ENCODE results near the gene HSPB9.
A peak's percentile ranks its signal among the peaks of the same experiment; 100 is the strongest.

HSPB9 gene

GRCh38 chr17:42104264-42104663 lies 18.3 kb upstream of the HSPB9 start:
- DNase-seq (ENCODE audit: insufficient read length) = no peak
- no peak for FAIRE-seq
- no peak for TF ChIP-seq POLR2A (IDR thresholded peaks at IDR 0.05; ENCODE audit: low read depth, low read length)
- no peak for TF ChIP-seq TAF1 (IDR thresholded peaks at IDR 0.05; ENCODE audit: borderline replicate concordance, low read depth, low read length)
- TF ChIP-seq POLR2AphosphoS5 (IDR thresholded peaks at IDR 0.05; ENCODE audit: low read depth, low read length) = no peak

GRCh38 chr17:42106009-42106408 lies 16.6 kb upstream of the HSPB9 start:
- FAIRE-seq (no peak), DNase-seq (ENCODE audit: insufficient read length) (no peak)
- no peak for TF ChIP-seq TAF1 (IDR thresholded peaks at IDR 0.05; ENCODE audit: borderline replicate concordance, low read depth, low read length)
- TF ChIP-seq POLR2A (IDR thresholded peaks at IDR 0.05; ENCODE audit: low read depth, low read length) = no peak
- TF ChIP-seq POLR2AphosphoS5 (IDR thresholded peaks at IDR 0.05; ENCODE audit: low read depth, low read length) = no peak

GRCh38 chr17:42107124-42107523 lies 15.5 kb upstream of the HSPB9 start:
- FAIRE-seq = no peak
- DNase-seq (ENCODE audit: insufficient read length) = no peak
- TF ChIP-seq POLR2AphosphoS5 (IDR thresholded peaks at IDR 0.05; ENCODE audit: low read depth, low read length) (no peak), TAF1 (IDR thresholded peaks at IDR 0.05; ENCODE audit: borderline replicate concordance, low read depth, low read length) (no peak), POLR2A (IDR thresholded peaks at IDR 0.05; ENCODE audit: low read depth, low read length) (no peak)

DNA sequence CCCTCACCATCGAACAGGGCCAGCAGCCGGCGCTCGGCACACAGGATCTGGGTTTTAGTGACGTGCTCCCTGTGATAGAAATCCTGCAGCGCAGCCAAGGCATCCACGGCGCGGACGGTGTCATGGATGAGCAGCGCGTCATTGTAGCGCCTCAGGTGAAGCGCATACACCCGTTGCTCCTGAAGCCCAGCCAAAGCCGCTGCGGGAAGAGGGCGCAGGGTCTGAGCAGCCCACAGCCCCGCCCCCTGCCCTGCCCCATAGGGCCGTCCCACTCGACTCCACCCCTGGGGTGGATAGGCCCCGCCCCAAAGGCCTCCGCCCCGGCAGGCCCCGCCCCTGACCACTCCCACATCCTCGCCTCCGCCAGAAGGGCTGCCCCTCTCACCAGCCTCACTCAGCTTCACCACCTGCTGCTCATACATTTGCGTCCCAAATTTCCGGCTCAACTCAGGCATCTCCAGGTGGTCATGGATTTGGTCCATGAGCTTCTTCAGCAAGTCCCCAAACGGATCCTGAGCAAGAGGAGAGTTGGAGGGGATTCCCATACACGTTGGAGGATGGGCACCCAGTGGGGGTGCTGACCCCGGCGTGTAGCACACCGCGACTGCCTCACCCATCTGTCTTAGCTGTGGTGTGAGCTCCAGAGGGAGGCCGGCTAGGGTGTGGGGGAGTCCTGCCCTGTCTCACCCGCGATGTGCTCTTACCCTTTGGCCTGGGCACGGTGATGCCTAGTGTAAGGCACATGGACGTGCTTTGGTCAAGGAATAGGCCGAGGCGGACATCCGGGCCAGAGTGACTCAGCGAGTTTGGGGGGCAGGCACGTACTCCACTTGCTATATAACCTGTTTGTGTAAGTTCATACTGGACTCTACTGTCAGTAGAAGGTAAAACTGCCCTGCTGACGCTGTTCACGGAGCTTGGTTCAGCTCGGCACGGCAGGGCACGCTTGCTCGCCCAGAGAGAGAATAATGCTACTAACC lies 14.7 kb upstream of the HSPB9 start:
- TF ChIP-seq TAF1 (IDR thresholded peaks at IDR 0.05; ENCODE audit: borderline replicate concordance, low read depth, low read length) (no peak), POLR2A (IDR thresholded peaks at IDR 0.05; ENCODE audit: low read depth, low read length) (no peak), POLR2AphosphoS5 (IDR thresholded peaks at IDR 0.05; ENCODE audit: low read depth, low read length) (no peak)
- DNase-seq (ENCODE audit: insufficient read length) (peak; percentile 99), FAIRE-seq (peak; percentile 70)

DNA sequence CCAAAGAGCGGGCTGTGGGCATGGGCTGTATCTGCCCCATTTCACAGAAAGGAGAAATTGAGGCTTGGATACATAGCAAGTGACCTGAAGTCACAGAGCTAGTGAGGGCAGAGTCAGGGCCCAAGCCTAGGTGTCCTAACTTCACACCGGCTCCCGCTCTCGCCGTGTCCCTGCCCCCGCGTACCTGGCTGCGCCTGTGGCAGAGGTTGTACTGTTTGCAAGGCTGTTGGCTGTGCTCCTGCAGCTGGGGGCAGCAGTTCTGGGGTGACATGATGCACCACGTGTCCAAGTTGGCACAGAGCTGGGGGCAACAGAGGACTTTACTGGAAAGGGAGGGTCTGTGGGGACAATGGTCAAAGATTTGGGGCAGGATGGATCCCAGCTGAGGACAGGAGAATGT lies 13.5 kb upstream of the HSPB9 start:
- DNase-seq (ENCODE audit: insufficient read length) (no peak), FAIRE-seq (no peak)
- no peak for TF ChIP-seq TAF1 (IDR thresholded peaks at IDR 0.05; ENCODE audit: borderline replicate concordance, low read depth, low read length)

DNA sequence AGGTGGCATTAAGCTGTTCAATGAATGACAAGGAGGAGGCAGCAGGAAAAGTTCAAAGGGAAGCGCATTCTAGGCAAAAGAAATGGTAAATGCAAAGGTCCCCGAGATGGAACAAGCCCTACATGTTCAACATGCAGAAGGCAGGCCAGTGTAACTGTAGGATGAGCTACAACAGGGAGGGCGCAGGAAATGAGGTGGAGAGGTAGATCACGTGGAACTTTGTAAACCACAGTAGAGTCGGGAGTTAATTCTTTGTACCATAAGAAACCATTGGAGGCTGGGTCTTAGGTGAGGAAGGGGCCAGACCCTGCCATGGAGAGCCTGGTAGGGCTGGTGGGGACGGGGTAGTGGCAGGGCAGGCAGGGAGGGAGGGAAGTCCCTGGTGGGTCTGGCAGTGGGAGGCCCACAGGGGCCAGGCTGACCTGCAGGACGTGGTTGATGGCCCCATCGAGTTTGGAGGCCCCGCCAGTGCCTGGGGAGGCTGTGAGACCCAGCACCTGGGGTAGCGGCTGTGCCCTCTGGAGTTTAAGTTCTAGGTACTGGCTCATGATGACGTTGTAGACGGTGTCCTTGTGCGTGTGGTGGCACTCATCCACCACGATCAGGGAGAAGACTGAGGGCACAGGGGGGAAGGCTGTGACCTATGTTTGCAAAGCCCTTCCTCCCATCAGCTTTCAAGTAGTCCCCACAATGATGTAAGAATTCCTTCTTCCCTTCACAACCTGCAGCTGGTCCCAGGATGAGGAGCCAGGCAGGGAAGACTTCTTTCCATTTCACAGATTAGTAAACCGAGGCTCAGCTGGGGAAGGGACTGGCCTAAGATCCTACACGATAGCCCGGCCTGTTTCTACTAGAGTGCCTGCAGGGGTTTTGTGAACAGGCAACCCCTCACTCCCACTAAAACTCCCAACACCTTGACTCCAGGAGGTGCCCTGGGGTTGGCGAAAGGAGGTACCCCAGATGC lies 12.0 kb upstream of the HSPB9 start:
- no peak for FAIRE-seq
- TF ChIP-seq POLR2AphosphoS5 (IDR thresholded peaks at IDR 0.05; ENCODE audit: low read depth, low read length) (no peak), POLR2A (IDR thresholded peaks at IDR 0.05; ENCODE audit: low read depth, low read length) (no peak), TAF1 (IDR thresholded peaks at IDR 0.05; ENCODE audit: borderline replicate concordance, low read depth, low read length) (no peak)
- no peak for DNase-seq (ENCODE audit: insufficient read length)

- DNase-seq (ENCODE audit: insufficient read length) (no peak), FAIRE-seq (no peak)
- no peak for TF ChIP-seq TAF1 (IDR thresholded peaks at IDR 0.05; ENCODE audit: borderline replicate concordance, low read depth, low read length)
- no peak for TF ChIP-seq POLR2AphosphoS5 (IDR thresholded peaks at IDR 0.05; ENCODE audit: low read depth, low read length)
- no peak for TF ChIP-seq POLR2A (IDR thresholded peaks at IDR 0.05; ENCODE audit: low read depth, low read length)
Measured at GRCh38 chr17:42111265-42111636, 11.4 kb upstream of the HSPB9 start.

GRCh38 chr17:42111871-42112551 lies 10.6 kb upstream of the HSPB9 start:
- TF ChIP-seq TAF1 (IDR thresholded peaks at IDR 0.05; ENCODE audit: borderline replicate concordance, low read depth, low read length) = no peak
- TF ChIP-seq POLR2A (IDR thresholded peaks at IDR 0.05; ENCODE audit: low read depth, low read length) = no peak
- TF ChIP-seq POLR2AphosphoS5 (IDR thresholded peaks at IDR 0.05; ENCODE audit: low read depth, low read length) = no peak; the same call in 1 of the 2 replicates
- FAIRE-seq (peak; percentile 48), DNase-seq (ENCODE audit: insufficient read length) (no peak)

DNA sequence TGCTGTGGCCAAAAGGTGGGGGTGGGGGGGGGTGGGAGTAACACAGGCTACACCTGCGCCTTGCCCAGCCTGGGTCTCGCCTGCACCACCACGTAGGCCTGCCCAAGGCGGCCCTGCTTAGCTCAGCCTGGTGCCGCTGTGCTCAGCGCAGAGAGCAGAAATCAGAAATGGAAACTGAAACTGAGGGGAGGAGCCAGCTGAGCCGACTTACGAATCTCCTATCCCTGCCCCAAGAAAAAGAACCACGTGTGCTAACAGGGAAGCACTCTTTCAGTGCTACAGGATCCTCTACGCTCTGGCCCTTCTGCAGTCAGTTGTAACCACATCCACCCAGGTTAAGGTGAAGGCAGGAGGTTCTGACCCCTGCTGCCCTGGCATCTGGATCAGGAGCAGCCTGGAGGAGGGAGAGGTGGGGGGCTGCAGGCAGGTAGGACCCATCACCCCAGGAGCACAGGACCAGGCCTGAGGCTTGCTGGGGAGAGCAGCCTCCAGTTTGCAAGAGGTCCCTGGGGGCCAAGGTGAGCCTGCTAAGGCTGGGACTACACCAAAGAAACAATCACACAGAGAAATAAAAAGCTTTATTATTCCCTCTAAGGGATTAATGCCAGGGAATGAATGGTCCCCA lies 9.9 kb upstream of the HSPB9 start, which contains the start of gene DHX58:
DHX58 (minus strand) TSS at position 163 of the 625 bp plus-strand sequence. CDS start 822 bp downstream, outside the sequence.
- TF ChIP-seq POLR2AphosphoS5 (IDR thresholded peaks at IDR 0.05; ENCODE audit: low read depth, low read length) (peak; percentile 85; the same call in 1 of the 2 replicates), TAF1 (IDR thresholded peaks at IDR 0.05; ENCODE audit: borderline replicate concordance, low read depth, low read length) (peak; percentile 81), POLR2A (IDR thresholded peaks at IDR 0.05; ENCODE audit: low read depth, low read length) (peak; percentile 89)
- FAIRE-seq = peak; percentile 99
- DNase-seq (ENCODE audit: insufficient read length) = peak; percentile 96

GRCh38 chr17:42113293-42114069 lies 9.1 kb upstream of the HSPB9 start:
- TF ChIP-seq TAF1 (IDR thresholded peaks at IDR 0.05; ENCODE audit: borderline replicate concordance, low read depth, low read length) (no peak), POLR2A (IDR thresholded peaks at IDR 0.05; ENCODE audit: low read depth, low read length) (no peak)
- DNase-seq (ENCODE audit: insufficient read length) (no peak), FAIRE-seq (no peak)

All from GM12892 (cell line).